T-helper 1 cell (primary cell): ENCODE data around the gene TCEA2.

Experiments
- DNase-seq, 5 donors: peaks; one replicate each; pipeline ENCODE4 v3.0.0-alpha.2; 2012 to 2020

TCEA2 gene

DNA sequence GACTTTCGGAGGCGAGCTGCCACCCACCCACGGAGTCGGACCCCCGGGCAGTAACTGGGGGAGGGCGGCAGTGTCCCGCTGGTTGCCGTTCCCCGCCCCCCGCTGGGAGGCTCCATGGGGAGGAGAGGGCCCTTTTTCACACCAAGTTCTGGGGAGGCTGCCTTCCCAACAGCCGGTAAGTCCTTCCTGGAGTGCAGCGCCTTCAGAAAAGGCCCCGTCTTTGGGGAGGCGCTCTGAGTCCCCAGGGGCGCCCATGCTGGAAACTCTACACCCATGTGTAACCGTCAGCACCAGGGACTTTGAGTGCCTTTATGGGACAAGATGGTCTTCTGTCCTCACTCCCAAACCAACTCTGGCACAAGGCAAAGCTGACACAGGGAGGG, 13.1 kb upstream of the TCEA2 start:
- no peak for DNase-seq

GRCh38 chr20:64050261-64051032, 12.6 kb upstream of the TCEA2 start:
- DNase-seq = no peak

DNA sequence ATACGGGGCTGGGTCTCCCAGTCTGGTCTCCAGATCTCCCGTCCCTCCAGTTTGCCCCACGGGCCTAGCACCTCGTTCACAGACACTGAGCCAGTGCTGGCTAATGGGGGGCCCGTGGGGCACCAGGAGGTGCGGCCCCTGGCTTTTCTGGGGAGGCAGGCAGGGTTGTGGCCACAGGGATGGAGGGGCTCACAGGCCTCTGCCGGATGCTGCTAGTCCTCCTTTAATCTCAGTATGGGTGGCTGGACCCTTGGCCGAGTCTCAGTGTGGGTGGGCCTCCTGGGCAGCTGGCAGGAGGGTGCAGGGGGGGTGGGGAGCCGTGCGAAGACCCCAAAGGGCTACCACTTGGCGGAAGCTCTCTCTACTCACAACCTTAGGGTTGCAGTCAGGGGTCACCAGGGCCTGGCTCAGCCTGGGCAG, 12.0 kb upstream of the TCEA2 start:
- DNase-seq = no peak

DNA sequence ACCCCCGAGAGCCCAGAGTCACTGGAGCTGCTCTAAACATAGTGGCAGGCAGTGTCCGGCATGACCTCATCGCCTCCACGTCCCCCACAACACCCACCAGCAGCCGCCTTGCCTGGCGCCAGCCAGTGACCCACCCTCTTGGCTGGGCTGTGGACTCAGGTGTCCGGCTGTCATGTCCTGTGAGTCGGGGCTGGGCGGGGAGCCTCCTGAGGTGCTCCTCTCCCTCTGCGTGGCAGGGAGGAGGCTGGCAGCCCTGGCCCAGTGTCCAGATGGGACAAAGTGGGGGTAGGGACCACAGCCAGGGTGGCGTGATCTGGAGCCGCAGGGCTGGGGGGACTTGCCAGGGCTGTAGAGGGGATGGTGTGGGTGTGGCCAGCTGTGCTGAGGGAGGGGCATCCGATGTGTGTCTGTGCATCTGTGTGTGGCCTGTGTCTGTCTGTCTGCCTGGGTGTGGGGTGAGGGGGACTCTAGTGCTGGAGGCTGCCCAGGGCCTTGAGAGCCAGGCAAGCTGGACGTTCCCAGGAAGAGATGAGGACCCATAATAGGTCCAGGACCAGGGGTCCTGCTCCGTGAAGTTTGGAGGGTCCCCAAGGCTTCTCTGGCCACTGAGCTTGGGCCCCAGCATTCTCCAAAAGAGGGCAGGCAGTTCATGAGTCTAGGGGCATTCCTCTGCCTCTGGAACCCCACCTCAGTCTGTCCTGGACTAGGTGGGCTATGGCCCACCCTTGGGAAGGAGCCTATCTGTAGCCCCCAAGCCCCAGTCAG, 11.3 kb upstream of the TCEA2 start:
- DNase-seq = no peak

GRCh38 chr20:64052326-64052722, 10.7 kb upstream of the TCEA2 start:
- no peak for DNase-seq

- DNase-seq = no peak
Observed at GRCh38 chr20:64052987-64053840, 9.8 kb upstream of the TCEA2 start.

GRCh38 chr20:64053841-64054661, 8.9 kb upstream of the TCEA2 start:
- no peak for DNase-seq

- no peak for DNase-seq
Observed at GRCh38 chr20:64055396-64055892, 7.6 kb upstream of the TCEA2 start.

DNA sequence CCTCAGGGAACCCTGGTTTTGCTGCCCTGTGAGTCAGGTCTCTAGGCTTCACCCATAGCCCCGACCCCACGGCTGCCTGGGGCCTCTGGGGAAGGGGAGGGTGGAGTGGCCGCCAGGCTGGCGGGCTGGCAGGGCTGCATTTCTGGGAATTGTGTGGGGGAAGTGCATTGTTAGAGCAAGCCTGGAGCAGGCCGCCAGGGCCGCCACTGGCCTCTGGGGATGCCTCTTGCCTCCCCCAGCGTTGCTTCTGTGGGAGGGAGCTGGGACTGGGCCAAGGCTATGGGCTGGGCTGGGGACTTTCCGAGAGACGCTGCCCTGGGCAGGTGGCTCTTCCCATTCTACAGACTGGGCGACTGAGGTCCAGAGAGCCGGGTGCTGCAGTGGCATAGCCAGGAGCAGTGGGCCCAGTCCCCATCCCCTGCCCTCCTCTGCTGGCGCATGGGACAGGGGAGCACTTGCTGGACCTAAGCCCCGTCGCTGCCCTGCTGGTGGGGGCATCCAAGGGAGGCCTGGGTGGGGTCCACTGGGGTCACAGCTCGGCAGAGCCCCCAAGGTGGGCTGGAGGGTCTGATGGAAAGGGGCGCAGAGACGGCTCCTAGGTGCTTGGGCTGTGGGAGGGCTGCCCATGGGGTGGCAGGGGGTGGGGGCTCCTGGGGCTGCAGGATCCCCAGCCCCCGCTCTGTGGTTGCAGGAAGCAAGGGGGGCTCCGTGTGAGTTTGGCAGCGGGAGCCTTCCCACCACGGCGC, 6.9 kb upstream of the TCEA2 start:
- DNase-seq = no peak

GRCh38 chr20:64056639-64056888, 6.4 kb upstream of the TCEA2 start:
- no peak for DNase-seq

- peak in 1 of 5 donors; percentile 56 for DNase-seq
Observed at GRCh38 chr20:64056889-64057627, 5.9 kb upstream of the TCEA2 start.

- DNase-seq = peak; percentile 55 to 74 (median 67)
Observed at GRCh38 chr20:64057628-64058498, 5.1 kb upstream of the TCEA2 start.

GRCh38 chr20:64058536-64058935, 4.5 kb upstream of the TCEA2 start:
- DNase-seq = no peak

- no peak for DNase-seq
Observed at GRCh38 chr20:64062276-64062595, 762 bp upstream of the TCEA2 start.

- DNase-seq = no peak
Observed at GRCh38 chr20:64063389-64064144, 569 bp downstream of the TCEA2 start.

- DNase-seq = no peak
Observed at GRCh38 chr20:64064145-64064698, 1.2 kb downstream of the TCEA2 start.

GRCh38 chr20:64065062-64065973, 2.3 kb downstream of the TCEA2 start:
- DNase-seq = no peak

GRCh38 chr20:64065974-64066343, 3.0 kb downstream of the TCEA2 start:
- peak in 4 of 5 donors; percentile 27 to 93 (median 45) for DNase-seq
